Measurements from ENCODE around the gene TXNDC17.
A peak's percentile ranks its signal among the peaks of the same experiment; 100 is the strongest.

TXNDC17 gene

DNA sequence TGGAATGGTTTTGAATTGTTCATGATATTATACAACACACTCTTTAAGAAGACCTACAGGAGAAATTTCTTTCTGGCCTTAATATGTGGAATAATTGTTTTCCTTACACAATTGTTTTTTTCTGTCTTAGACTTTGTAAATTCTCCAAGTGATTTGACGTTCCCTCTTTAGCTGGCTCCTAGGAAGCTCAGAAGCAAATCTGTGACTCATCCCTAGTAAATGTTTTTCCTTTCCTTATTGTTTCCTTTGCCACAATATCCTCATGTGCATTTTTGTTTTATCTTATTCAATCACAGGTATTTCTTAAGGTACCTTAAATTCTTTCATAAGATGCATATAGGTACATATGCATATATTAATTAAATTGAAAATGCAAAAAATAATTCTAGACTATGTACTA is 13.8 kb upstream of the TXNDC17 start:
- no peak for ATAC-seq
- TF ChIP-seq ZNF8 (CRISPR knock-in tag; IDR thresholded peaks at IDR 0.05) (no peak), ARNTL (CRISPR knock-in tag; IDR thresholded peaks at IDR 0.05; ENCODE audit: borderline replicate concordance, low read depth) (no peak), TCF4 (CRISPR knock-in tag; IDR thresholded peaks at IDR 0.05; ENCODE audit: borderline replicate concordance) (no peak)
- TF ChIP-seq, protein P1, sequence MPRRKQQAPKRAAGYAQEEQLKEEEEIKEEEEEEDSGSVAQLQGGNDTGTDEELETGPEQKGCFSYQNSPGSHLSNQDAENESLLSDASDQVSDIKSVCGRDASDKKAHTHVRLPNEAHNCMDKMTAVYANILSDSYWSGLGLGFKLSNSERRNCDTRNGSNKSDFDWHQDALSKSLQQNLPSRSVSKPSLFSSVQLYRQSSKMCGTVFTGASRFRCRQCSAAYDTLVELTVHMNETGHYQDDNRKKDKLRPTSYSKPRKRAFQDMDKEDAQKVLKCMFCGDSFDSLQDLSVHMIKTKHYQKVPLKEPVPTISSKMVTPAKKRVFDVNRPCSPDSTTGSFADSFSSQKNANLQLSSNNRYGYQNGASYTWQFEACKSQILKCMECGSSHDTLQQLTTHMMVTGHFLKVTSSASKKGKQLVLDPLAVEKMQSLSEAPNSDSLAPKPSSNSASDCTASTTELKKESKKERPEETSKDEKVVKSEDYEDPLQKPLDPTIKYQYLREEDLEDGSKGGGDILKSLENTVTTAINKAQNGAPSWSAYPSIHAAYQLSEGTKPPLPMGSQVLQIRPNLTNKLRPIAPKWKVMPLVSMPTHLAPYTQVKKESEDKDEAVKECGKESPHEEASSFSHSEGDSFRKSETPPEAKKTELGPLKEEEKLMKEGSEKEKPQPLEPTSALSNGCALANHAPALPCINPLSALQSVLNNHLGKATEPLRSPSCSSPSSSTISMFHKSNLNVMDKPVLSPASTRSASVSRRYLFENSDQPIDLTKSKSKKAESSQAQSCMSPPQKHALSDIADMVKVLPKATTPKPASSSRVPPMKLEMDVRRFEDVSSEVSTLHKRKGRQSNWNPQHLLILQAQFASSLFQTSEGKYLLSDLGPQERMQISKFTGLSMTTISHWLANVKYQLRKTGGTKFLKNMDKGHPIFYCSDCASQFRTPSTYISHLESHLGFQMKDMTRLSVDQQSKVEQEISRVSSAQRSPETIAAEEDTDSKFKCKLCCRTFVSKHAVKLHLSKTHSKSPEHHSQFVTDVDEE (CRISPR knock-in tag; IDR thresholded peaks at IDR 0.05) = no peak
- TF ChIP-seq, protein P2, sequence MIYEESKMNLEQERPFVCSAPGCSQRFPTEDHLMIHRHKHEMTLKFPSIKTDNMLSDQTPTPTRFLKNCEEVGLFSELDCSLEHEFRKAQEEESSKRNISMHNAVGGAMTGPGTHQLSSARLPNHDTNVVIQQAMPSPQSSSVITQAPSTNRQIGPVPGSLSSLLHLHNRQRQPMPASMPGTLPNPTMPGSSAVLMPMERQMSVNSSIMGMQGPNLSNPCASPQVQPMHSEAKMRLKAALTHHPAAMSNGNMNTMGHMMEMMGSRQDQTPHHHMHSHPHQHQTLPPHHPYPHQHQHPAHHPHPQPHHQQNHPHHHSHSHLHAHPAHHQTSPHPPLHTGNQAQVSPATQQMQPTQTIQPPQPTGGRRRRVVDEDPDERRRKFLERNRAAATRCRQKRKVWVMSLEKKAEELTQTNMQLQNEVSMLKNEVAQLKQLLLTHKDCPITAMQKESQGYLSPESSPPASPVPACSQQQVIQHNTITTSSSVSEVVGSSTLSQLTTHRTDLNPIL (CRISPR knock-in tag; IDR thresholded peaks at IDR 0.05; ENCODE audit: low read depth) = no peak

DNA sequence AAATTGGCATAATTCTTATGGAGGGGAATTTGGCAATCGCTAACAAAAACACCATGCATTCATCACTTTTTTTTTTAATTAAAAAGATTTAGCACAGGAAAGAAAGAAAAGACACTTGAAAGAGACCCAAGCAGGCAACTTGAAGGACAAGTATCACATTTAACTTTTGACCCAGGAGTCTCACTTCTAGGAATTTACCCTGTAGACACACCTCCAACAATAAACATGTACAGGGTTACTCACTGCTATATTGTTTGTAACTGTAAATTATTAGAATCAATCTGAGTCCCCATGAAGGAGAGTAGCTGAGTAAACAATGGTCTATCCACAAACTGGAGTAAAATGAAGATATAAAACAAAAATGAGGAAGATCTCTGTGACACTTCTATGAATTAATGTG is 10.5 kb upstream of the TXNDC17 start:
- no peak for ATAC-seq
- no peak for TF ChIP-seq ZFP3 (CRISPR knock-in tag; IDR thresholded peaks at IDR 0.05)
- TF ChIP-seq, protein P1 (CRISPR knock-in tag; IDR thresholded peaks at IDR 0.05) = no peak

DNA sequence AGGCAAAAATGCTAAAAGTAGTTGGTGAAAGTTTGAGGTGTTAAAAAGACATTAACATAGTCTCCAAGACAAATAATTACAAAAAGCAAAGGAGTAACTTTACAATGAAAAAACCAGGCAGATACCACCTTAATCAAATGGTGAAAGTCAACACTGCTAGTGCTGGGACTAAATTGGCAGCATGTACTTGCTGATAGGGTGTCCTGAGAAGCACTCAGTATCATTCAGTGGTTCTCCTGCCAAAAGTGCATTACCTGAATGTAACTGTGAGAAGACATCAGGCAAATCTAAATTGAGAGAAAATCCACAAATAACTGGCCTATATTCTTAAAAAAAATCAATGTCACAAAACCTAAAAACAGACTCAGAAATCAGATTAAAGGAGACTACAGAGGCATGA is 8.3 kb upstream of the TXNDC17 start:
- no peak for ATAC-seq
- TF ChIP-seq ZFP3 (CRISPR knock-in tag; IDR thresholded peaks at IDR 0.05) (no peak), RARB (CRISPR knock-in tag; IDR thresholded peaks at IDR 0.05) (no peak), ISL1 (CRISPR knock-in tag; IDR thresholded peaks at IDR 0.05) (no peak), ESRRG (CRISPR knock-in tag; IDR thresholded peaks at IDR 0.05) (no peak)

DNA sequence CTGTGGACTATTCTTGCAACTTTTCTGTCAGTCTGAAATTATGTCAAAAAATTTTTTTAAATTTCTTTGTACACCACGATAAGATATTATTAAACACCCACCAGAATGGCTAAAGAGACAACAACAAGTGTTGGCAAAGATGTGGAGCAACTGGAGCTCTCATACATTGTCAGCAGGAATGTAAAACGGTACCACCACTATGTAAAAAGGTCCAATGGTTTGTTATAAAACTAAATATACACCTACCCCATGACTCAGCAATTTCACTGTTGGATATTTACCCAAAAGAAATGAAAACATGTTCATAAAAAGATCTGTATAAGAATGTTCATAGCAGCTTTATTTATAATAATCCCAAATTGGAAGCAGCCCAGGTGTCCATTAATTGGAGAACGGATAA is 7.6 kb upstream of the TXNDC17 start:
- TF ChIP-seq ZC3H10 (CRISPR knock-in tag; IDR thresholded peaks at IDR 0.05) = no peak
- TF ChIP-seq ZFP3 (CRISPR knock-in tag; IDR thresholded peaks at IDR 0.05) = peak; percentile 86
- ATAC-seq = no peak

DNA sequence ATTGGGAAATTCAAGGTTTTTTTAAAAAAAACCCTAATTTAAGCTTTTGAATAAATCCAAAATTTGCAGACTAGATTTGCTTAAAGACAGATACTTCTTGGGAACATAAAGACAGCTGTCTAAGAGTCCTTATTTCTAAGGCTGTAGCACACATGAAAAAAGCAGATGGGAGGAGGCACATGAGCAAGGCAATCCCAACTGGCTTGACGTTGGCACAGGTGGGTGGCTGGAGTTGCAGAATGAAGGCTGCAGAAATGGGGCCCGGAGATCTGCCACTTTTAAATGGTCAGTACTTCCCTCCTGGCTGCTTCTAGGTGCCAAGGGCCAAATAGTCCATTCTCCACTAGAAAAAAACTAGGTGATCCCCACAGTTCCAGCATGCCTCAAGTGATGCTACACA is 4.8 kb upstream of the TXNDC17 start:
- ATAC-seq = no peak
- TF ChIP-seq BACH2 (CRISPR knock-in tag; IDR thresholded peaks at IDR 0.05; ENCODE audit: borderline replicate concordance) (no peak), ZNF565 (CRISPR knock-in tag; conservative IDR thresholded peaks at IDR 0.05; ENCODE audit: low read depth) (no peak), RARB (CRISPR knock-in tag; IDR thresholded peaks at IDR 0.05) (no peak), PPARA (CRISPR knock-in tag; IDR thresholded peaks at IDR 0.05; ENCODE audit: borderline replicate concordance) (no peak), ZFP3 (CRISPR knock-in tag; IDR thresholded peaks at IDR 0.05) (no peak), ISL1 (CRISPR knock-in tag; IDR thresholded peaks at IDR 0.05) (no peak), ZNF8 (CRISPR knock-in tag; IDR thresholded peaks at IDR 0.05) (no peak), SNAI2 (CRISPR knock-in tag; IDR thresholded peaks at IDR 0.05) (no peak), ZC3H10 (CRISPR knock-in tag; IDR thresholded peaks at IDR 0.05) (no peak), OSR1 (CRISPR knock-in tag; IDR thresholded peaks at IDR 0.05) (no peak), TCF4 (CRISPR knock-in tag; IDR thresholded peaks at IDR 0.05; ENCODE audit: borderline replicate concordance) (no peak), CSDC2 (CRISPR knock-in tag; IDR thresholded peaks at IDR 0.05) (no peak), TOX (CRISPR knock-in tag; IDR thresholded peaks at IDR 0.05; ENCODE audit: borderline replicate concordance) (no peak)
- TF ChIP-seq, protein P3, sequence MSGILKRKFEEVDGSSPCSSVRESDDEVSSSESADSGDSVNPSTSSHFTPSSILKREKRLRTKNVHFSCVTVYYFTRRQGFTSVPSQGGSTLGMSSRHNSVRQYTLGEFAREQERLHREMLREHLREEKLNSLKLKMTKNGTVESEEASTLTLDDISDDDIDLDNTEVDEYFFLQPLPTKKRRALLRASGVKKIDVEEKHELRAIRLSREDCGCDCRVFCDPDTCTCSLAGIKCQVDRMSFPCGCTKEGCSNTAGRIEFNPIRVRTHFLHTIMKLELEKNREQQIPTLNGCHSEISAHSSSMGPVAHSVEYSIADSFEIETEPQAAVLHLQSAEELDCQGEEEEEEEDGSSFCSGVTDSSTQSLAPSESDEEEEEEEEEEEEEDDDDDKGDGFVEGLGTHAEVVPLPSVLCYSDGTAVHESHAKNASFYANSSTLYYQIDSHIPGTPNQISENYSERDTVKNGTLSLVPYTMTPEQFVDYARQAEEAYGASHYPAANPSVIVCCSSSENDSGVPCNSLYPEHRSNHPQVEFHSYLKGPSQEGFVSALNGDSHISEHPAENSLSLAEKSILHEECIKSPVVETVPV (CRISPR knock-in tag; IDR thresholded peaks at IDR 0.05) = no peak
- TF ChIP-seq, protein P1 (CRISPR knock-in tag; IDR thresholded peaks at IDR 0.05) = no peak
- TF ChIP-seq, protein P2 (CRISPR knock-in tag; IDR thresholded peaks at IDR 0.05; ENCODE audit: low read depth) = no peak
- TF ChIP-seq, protein P4, sequence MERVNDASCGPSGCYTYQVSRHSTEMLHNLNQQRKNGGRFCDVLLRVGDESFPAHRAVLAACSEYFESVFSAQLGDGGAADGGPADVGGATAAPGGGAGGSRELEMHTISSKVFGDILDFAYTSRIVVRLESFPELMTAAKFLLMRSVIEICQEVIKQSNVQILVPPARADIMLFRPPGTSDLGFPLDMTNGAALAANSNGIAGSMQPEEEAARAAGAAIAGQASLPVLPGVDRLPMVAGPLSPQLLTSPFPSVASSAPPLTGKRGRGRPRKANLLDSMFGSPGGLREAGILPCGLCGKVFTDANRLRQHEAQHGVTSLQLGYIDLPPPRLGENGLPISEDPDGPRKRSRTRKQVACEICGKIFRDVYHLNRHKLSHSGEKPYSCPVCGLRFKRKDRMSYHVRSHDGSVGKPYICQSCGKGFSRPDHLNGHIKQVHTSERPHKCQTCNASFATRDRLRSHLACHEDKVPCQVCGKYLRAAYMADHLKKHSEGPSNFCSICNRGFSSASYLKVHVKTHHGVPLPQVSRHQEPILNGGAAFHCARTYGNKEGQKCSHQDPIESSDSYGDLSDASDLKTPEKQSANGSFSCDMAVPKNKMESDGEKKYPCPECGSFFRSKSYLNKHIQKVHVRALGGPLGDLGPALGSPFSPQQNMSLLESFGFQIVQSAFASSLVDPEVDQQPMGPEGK (CRISPR knock-in tag; IDR thresholded peaks at IDR 0.05; ENCODE audit: borderline replicate concordance) = no peak

Data from SK-N-SH treated with all-trans-retinoic acid at 6 μM for 48 hours (cell line).